Tibial artery (tissue), 4 donors: Measurements from ENCODE around the gene SCO2.

Experiments
- DNase-seq, 2 donors: peaks; one replicate each; pipeline ENCODE4 v3.0.0-alpha.2; 2019
- H3K27ac ChIP-seq, 2 donors: fragments of 200-600 bp; sonication (generic) in 1 of 2; 1 replicate in 1 of 2; 2 replicates in 1 of 2; pipeline ENCODE4 v1.5.1; 2018 to 2019; ENCODE audit warnings: mild to moderate bottlenecking in 1 of 2
- H3K27me3 ChIP-seq, 2 donors: fragments of 200-600 bp; sonication (generic) in 1 of 2; one replicate each; pipeline versions ENCODE4 v1.5.1 to v1.6.0; 2016 to 2019
- H3K36me3 ChIP-seq, 3 donors: fragments of 200-600 bp; sonication (generic) in 2 of 3; one replicate each; pipeline ENCODE4 v1.5.1; 2016 to 2019; ENCODE audit warnings: mild to moderate bottlenecking in 2 of 3
- H3K4me1 ChIP-seq, 4 donors: fragments of 200-600 bp; sonication (generic) in 2 of 4; 1 replicate in 3 of 4; 2 replicates in 1 of 4; pipeline ENCODE4 v1.5.1; 2016 to 2019
- H3K4me3 ChIP-seq, 2 donors: fragments of 200-600 bp; sonication (generic) in 1 of 2; 1 replicate in 1 of 2; 2 replicates in 1 of 2; pipeline ENCODE4 v1.5.1; 2018 to 2019; ENCODE audit warnings: mild to moderate bottlenecking in 2 of 2
- H3K9me3 ChIP-seq, 3 donors: fragments of 200-600 bp; sonication (generic) in 1 of 3; one replicate each; pipeline ENCODE4 v1.5.1; 2016 to 2019
- CTCF ChIP-seq, 2 experiments: fragments of 200-600 bp in 1 of 2; fragments of 450-650 bp in 1 of 2; IDR thresholded peaks; one replicate each; pipeline ENCODE4 v1.5.1; 2017 to 2019; ENCODE audit warnings: antibody characterized with exemption in 2 of 2, mild to moderate bottlenecking in 1 of 2, moderate library complexity in 1 of 2
- intact Hi-C: fragments of 100-400 bp; cut with DNase I; formaldehyde crosslinking; loops from one replicate; pipeline ENCODE4 v1.15.0; 2023; ENCODE audit warnings: low total_unique reads

SCO2 gene

DNA sequence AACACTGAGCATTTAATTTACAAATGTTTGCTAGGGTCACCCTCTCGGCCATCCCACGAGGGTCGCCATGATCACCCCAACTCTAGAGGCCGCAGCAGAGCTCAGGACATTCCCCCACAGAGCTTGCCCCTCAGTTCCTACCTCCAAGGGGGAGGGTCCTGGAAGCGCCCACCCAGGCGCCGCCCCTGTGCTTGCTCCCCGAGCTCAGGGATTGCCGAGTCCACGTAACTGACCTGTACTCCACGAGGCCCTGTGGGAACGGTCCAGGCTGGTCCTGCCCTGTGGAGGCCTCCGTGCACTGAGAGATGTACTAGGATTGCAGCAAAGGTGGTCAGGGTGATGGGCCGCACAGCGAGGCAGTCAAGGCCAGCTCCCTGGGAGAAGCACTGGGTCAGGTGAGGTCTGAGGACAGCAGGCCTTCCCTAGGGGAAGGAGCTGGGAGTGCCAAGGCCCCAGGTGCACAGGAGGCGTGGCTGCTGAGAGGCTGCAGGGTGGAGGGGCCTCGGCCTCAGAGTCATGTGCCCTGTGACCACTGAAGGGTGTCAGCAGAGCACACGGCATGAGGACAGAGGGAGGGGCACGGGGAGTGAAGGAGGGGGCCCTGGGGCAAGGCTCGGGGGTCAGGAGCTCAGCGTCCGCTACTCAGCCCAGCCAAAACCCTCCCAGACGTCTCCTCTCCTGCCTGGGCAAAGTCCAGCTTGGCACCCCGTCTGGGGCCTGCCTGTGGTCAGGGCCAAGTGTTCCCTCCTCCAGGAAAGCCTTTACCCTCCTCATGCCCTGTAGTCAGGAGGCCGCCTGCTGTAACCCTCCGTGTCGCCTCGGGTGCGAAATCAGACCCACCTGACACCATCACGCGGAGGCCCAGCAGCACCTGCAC, 41.2 kb downstream of the SCO2 start:
- no peaks in the 10 kb centered on the region for H3K36me3 ChIP-seq
- peaks cover 15 to 88% of the 10 kb centered on the region in 2 donors for H3K27me3 ChIP-seq
- no peak overlapping the region for H3K4me3 ChIP-seq
- intact Hi-C loops, result no loop called here
- DNase-seq, result no peak
- no peak overlapping the region for H3K27ac ChIP-seq
- TF ChIP-seq CTCF (IDR thresholded peaks at IDR 0.05), result no peak
- no peaks in the 10 kb centered on the region for H3K9me3 ChIP-seq
- H3K4me1 ChIP-seq, result peaks cover 0 to 16% (median 8%) of the 10 kb centered on the region in 4 donors

DNA sequence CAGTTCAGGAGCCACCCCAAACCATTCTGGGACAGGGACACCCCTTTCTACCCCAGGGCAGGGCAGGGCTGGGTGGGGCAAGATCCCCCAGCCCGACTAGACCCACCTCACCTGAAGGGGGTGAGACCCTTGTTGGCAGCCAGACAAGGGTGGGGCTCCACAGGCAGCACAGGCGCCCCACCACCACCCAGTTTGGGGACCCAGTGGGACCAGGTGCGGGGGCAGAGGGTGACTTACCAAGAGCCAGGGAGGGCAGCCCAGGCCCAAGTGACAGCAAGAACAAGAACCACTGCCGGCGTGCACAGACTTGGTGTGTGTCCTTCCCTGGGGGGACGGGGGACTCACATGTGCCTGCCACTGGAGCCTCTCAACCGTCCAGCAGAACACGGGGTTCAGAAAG, 41.8 kb downstream of the SCO2 start:
- intact Hi-C loops, result no loop called here
- no peak for TF ChIP-seq CTCF (IDR thresholded peaks at IDR 0.05)
- no peaks in the 10 kb centered on the region for H3K9me3 ChIP-seq
- peaks cover 0 to 16% (median 8%) of the 10 kb centered on the region in 4 donors for H3K4me1 ChIP-seq
- no peaks in the 10 kb centered on the region for H3K36me3 ChIP-seq
- DNase-seq, result no peak
- H3K4me3 ChIP-seq, result no peak overlapping the region
- no peak overlapping the region for H3K27ac ChIP-seq
- peaks cover 15 to 89% of the 10 kb centered on the region in 2 donors for H3K27me3 ChIP-seq

DNA sequence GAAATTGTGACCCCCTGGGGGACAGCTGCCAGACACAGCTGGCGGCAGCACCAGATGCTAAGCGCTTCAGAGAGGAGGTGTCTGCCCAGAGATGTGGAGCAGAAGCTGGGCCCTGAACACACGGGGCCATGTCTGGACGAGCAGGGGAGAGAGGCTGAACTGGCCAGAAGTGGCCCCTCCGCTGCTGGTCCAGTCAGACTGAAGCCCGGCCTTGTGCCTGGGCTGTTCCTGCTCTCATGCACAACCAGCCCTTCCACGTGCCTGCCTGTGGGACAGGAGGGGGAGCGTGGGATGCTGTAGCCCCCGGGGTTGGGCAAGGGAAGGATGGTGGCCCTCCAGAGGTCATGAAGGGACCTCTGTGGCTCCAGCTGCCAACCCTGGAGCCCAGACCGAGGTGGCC, 42.3 kb downstream of the SCO2 start:
- Histone ChIP-seq H3K4me1 (peaks cover 0 to 16% (median 8%) of the 10 kb centered on the region in 4 donors), H3K27me3 (peaks cover 15 to 86% of the 10 kb centered on the region in 2 donors), H3K36me3 (no peaks in the 10 kb centered on the region), H3K4me3 (no peak overlapping the region), H3K27ac (no peak overlapping the region), H3K9me3 (no peaks in the 10 kb centered on the region)
- no peak for DNase-seq
- intact Hi-C loops, result no loop called here
- TF ChIP-seq CTCF (IDR thresholded peaks at IDR 0.05), result no peak

DNA sequence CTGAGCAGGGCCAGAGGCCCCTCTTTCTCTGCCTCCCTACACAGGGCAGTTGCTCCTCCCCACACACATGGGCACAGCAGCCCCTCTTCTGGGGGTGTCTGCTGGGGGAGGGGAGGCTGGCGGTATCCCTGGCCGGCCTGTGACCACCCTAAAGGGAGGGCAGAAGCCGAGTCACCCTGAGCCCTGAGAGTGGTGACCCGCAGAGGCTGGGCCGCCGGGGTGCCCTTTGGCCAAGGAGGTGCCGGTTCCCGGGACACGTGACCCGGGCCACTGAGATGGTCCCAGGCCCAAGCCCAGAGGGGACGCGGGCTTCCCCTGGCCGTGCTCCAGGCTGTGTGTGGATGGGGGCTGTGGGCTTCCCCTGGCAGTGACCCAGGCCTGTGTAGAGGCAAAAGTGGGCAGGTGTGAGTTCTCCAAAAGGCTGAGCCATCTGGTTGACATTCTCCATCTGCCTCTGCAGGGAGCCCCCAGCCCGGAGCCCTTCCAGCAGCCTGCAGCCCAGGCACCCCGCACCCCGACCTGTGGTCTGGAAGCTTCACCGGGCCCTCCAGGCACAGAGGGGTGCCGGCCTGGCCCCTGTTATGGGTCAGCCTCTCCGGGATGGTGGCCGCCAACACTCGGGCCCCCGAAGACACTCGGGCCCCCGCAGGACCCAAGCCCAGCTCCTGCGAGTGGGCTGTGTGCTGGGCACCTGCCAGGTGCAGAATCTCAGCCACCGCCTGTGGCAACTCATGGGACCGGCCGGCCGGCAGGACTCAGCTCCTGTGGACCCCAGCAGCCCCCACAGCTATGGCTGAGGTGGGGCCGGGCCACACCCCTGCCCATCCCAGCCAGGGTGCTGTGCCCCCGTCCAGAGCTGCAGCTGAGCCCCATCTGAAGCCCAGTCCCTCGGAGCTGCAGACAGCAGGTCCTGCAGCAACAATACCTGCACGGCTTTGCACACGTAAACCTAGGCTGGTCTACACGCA, 43.0 kb downstream of the SCO2 start:
- no peak overlapping the region for H3K27ac ChIP-seq
- H3K36me3 ChIP-seq, result no peaks in the 10 kb centered on the region
- intact Hi-C loops, result no loop called here
- TF ChIP-seq CTCF (IDR thresholded peaks at IDR 0.05), result no peak
- no peaks in the 10 kb centered on the region for H3K9me3 ChIP-seq
- H3K4me1 ChIP-seq, result peaks cover 0 to 16% (median 8%) of the 10 kb centered on the region in 4 donors
- no peak for DNase-seq
- peaks cover 15 to 79% of the 10 kb centered on the region in 2 donors for H3K27me3 ChIP-seq
- H3K4me3 ChIP-seq, result no peak overlapping the region

DNA sequence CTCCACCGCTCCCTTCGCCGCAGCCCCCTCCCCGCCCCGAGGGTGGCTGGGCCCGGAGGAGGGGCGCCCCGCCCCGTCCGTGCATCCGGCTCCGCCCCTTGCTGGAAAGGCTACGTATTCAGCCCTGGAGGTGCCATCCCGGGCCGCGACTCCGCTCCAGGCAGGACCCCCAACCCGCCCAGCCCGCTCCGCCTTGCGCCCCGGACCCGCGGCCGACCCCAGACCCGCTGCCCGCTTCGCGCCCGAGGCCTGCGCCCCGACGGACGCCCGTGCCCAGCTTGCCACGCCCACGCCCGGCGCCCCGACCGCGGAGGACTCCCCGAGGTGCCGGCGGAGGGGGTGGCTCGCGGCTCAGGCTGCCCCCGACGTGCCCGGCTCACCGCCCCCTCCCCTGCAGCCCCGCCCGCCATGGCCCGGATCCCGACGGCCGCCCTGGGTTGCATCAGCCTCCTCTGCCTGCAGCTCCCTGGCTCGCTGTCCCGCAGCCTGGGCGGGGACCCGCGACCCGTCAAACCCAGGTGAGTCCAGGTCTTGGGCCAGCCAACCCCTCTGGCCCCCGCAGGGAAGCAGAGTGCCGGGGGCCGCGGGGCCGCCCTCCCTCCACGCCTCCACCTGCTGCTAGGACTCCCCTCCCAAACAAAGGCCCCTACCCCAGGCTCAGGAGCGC, 43.8 kb downstream of the SCO2 start, which contains the start of gene ADM2:
Gene ADM2, plus strand, starts transcription at position 104 of the 667 bp plus-strand sequence. Its CDS starts 305 bp downstream, at position 409.
- Histone ChIP-seq H3K4me3 (peak within 1 kb of the TSS; percentile 30 to 44), H3K27me3 (peaks cover 15 to 72% of the 10 kb centered on the region in 2 donors), H3K4me1 (peaks cover 0 to 16% (median 8%) of the 10 kb centered on the region in 4 donors), H3K9me3 (no peaks in the 10 kb centered on the region), H3K27ac (no peak within 1 kb of the TSS), H3K36me3 (no peaks in the 10 kb centered on the region)
- no peak for TF ChIP-seq CTCF (IDR thresholded peaks at IDR 0.05)
- no peak for DNase-seq
- intact Hi-C loops, result no loop called here
